ENCODE results near the gene AGT. TPM values are rescaled to one million over a fixed set of nuclear protein-coding genes. Genes with fewer than 3 reads are reported as not detected.

The AGT gene
- total and polyA plus RNA-seq, 7 donors: 9.2 to 187 (median 38.0) TPM

- intact Hi-C loops (cut with DNase I): no loop called here
These were observed 23.8 kb upstream of the AGT start for GRCh38 chr1:230737622-230738262.

GRCh38 chr1:230735447-230735846 is 21.5 kb upstream of the AGT start:
- intact Hi-C loops (cut with DNase I): no loop called here
- ATAC-seq (no peak), DNase-seq (no peak)
- Histone ChIP-seq H3K36me3 (ENCODE audit: insufficient read depth in 1 of 2, low read depth in 1 of 2) (no peaks in the 10 kb centered on the region), H3K9me3 (no peaks in the 10 kb centered on the region), H3K27ac (no peak overlapping the region), H3K4me1 (peaks cover 11% of the 10 kb centered on the region), H3K27me3 (ENCODE audit: insufficient read depth in 3 of 3, low read length in 2 of 3) (no peaks in the 10 kb centered on the region), H3K4me3 (no peak overlapping the region)
- WGBS, 3 donors: 60 to 76% (median 73%) methylated on average over 2 of the region's 2 CpGs
- no peak for TF ChIP-seq CTCF (IDR thresholded peaks at IDR 0.05)

More at GRCh38 chr1:230737622-230738262, 23.8 kb upstream of the AGT start:
- no peaks in the 10 kb centered on the region for H3K36me3 ChIP-seq (ENCODE audit: insufficient read depth in 1 of 2, low read depth in 1 of 2)
- TF ChIP-seq CTCF (IDR thresholded peaks at IDR 0.05): no peak
- 93 to 97% (median 97%) methylated on average over 3 of the region's 3 CpGs for WGBS, 3 donors
- H3K9me3 ChIP-seq: no peaks in the 10 kb centered on the region
- H3K4me3 ChIP-seq: no peak overlapping the region
- H3K27me3 ChIP-seq (ENCODE audit: insufficient read depth in 3 of 3, low read length in 2 of 3): no peaks in the 10 kb centered on the region
- ATAC-seq (no peak), DNase-seq (no peak)
- H3K4me1 ChIP-seq: no peaks in the 10 kb centered on the region
- H3K27ac ChIP-seq: no peak overlapping the region

- intact Hi-C loops (cut with DNase I): no loop called here
These were observed 17.1 kb upstream of the AGT start for GRCh38 chr1:230730977-230731376.

GRCh38 chr1:230728710-230729392 is 14.9 kb upstream of the AGT start:
- peak overlapping the region; percentile 36 for H3K27ac ChIP-seq
- no peaks in the 10 kb centered on the region for H3K9me3 ChIP-seq
- H3K27me3 ChIP-seq (ENCODE audit: insufficient read depth in 3 of 3, low read length in 2 of 3): no peaks in the 10 kb centered on the region
- 21 to 24% (median 24%) methylated on average over 6 of the region's 6 CpGs for WGBS, 3 donors
- peak in 3 of 4 donors; percentile 26 to 46 (median 34) for ATAC-seq
- no peak overlapping the region for H3K4me3 ChIP-seq
- no peak for TF ChIP-seq CTCF (IDR thresholded peaks at IDR 0.05)
- intact Hi-C loops (cut with DNase I): no loop called here
- no peak for DNase-seq
- no peaks in the 10 kb centered on the region for H3K36me3 ChIP-seq (ENCODE audit: insufficient read depth in 1 of 2, low read depth in 1 of 2)
- peaks cover 23% of the 10 kb centered on the region for H3K4me1 ChIP-seq

More at GRCh38 chr1:230730977-230731376, 17.1 kb upstream of the AGT start:
- 3 to 5% (median 4%) methylated on average over 5 of the region's 5 CpGs for WGBS, 3 donors
- Histone ChIP-seq H3K36me3 (ENCODE audit: insufficient read depth in 1 of 2, low read depth in 1 of 2) (no peaks in the 10 kb centered on the region), H3K27ac (peak overlapping the region; percentile 79), H3K4me1 (peaks cover 23% of the 10 kb centered on the region), H3K27me3 (ENCODE audit: insufficient read depth in 3 of 3, low read length in 2 of 3) (no peaks in the 10 kb centered on the region), H3K9me3 (no peaks in the 10 kb centered on the region), H3K4me3 (no peak overlapping the region)
- peak; percentile 90 to 96 (median 94) for ATAC-seq
- TF ChIP-seq CTCF (IDR thresholded peaks at IDR 0.05): no peak
- no peak for DNase-seq
